ENCODE results near the gene FGFR4.

FGFR4 gene

DNA sequence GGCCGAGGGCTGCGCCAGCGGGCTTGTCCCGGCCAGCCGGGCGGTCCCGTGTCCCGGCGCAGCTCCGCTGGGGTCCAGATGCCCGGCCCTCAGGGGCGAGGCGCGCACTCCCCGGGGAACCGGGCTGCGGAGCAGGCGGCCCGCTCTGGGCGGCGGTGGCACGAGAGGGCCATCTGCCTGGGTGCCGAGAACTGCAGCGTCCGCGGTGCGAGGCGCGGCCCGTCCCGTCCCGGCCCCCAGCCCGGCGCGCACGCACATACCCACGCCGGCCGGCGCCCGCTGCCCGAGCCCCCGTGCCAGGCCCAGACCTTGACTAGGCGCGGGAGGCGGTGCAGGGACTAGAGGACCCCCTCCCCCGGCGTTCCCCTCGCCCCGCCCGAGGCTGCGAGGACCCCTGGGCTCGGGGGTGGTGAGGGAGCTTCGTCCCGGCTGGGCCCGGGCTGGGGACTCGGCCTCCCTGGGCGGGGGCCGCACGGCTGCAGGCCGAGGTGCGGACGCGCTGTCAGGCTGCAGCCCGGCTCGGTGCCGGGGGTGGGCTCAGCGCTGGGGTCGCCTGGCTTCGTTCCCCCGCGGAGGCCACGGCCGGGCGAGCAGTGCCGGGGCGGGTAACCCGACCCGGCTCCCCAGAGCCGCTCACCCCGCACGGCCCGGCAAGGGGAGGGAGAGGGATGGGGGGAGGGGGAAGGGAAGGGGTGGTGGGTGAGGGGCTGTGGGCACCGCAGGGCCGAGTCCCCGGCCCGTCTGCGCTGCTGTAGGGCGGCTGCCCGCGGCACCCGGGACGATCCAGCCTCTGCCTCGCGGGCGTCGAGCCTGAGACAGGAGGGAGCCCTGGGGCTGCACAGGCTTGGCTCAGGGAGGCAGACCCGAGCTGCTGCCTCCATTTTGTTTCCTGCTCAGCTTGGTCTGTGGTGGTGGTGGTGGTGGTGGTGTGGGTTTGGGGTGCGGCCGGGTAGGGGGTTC, 45.7 kb downstream of the FGFR4 start:
- DNase-seq: no peak

DNA sequence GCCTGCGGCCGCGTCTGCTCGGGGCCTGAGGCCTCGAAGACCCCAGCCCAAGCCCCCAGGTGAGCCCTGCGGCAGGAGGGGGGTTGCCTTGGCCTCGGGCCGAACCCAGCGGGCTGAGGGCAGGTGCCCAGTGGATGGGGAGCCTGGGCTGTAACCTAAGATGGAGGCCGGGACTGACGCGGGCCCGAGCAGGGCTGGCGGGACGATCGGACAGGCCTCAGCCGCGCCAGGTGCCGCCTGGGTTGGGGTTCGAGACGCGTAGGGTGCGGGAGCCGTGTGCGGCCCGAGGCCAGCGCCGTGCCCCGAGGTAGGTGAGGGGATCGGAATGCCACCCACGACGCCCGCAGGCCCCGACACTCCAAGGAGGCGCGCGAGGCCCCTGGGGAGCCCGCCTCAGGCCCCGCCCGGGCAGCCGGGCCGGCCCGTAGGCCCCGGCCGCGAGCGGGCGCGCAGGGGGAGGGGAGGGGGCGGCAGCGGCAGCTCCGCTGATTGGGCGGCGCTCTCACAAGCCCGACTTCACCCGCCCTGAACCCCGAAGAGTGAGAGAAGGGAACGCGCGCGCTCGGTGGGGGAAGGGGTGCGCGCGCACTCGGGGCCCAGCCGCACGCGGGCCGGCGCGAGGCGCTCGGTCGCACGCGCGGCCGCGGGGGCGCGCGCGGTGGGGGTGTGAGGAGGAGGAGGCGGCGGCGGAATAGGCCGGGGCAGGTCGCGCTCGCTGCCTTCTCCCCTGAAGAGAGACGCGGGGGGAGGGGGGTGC, 46.6 kb downstream of the FGFR4 start, which contains the start of gene NSD1:
Gene NSD1, plus strand, starts transcription at position 678 of the 757 bp plus-strand sequence. CDS start 1,331 bp downstream, outside the sequence.
- DNase-seq: no peak

DNA sequence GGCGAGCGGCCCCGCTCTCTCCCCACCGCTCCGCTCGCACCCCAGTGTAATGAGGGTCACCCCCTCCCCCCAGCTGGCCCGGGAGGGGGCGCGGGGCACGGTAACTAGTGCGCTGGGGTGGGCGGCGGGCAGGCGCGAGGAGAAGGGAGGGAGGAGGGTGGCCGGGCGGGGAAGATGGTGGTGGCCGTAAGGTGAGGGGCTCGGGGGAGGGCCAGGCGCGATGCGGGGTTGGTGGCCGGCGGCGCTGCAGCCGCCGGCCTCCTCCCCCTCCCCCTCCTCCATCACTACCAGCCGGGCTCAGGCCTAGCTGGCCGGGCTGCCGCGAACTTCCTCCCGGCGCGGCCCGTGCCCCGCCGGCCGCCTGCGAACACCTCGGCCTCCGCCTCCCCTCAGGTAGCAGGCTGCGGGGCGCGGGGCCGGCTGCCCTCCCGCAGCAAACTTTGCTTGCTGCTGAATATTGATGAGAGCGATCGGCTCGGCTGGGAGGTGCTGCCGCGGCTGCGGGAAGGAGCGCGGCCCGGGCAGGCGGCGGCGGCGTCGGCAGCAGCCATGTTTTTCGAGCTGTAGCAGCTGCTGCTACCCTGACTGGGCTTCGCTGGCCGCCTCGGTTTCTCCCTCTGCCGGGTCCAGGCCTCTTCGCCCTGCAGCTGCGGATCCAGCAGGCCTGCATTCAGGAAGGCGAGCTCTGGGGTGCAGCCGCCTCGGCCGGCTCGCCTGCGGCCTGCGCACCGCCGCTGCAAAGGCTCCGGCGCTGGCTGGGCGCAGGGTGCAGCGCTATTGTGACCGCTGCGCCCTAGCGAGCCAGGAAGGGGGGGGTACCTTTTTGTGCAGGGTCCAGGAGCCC, 47.4 kb downstream of the FGFR4 start:
- DNase-seq: no peak

DNA sequence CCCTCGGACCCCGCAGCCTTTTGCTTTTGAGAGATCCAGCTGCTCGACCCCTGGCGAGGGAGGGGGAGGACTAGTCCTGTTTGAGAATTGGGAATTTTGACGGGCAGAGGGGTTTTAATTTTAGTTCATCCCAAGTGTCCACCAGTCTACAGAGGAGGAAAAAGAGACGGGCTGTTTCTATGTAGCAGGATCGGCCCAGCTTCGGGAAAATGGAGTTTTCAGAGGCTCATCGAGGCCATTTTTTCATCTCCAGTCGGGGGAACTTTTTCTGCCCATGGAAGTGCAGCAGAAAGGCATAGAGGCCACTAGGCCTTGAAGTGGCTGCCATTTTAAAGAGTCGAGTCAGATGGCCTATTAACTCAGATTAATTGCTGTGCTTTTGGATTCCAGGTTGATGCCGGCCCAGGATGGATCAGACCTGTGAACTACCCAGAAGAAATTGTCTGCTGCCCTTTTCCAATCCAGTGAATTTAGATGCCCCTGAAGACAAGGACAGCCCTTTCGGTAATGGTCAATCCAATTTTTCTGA, 48.0 kb downstream of the FGFR4 start:
- no peak for DNase-seq

DNA sequence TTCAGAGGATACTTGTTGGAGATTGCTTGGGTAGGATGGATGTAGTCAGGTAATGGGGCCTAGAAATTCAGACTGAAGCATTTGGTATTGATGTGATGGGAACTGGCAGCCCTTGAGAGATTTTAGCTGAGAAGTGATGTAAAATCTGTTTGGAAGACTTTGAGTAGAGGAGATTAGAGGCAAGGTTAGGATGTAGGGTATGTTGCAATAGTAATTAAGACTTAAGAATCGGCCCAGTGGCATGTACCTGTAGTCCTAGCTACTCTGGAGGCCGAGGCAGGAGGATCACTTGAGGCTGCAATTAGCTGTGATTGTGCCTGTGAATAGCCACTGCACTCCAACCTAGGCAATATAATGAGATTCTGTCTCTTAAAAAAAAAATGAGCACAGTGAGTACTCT, 53.6 kb downstream of the FGFR4 start:
- no peak for DNase-seq

DNA sequence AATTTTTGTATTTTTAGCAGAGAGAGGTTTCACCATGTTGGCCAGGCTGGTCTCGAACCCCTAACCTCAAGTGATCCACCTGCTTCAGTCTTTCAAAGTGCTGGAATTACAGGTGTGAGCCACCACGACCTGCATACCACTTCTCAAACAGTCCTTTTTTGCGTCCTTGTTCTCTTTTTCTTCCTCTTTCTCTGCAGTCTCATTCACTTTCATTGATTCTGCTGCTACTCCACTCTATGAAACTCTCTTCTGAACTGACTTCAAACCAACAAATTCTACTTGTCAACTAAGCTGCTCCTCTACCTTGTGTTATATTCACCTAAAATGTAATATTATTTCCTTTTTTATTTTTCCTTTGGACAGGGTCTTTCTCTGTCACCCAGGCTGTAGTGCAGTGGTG, 54.8 kb downstream of the FGFR4 start:
- no peak for DNase-seq

DNA sequence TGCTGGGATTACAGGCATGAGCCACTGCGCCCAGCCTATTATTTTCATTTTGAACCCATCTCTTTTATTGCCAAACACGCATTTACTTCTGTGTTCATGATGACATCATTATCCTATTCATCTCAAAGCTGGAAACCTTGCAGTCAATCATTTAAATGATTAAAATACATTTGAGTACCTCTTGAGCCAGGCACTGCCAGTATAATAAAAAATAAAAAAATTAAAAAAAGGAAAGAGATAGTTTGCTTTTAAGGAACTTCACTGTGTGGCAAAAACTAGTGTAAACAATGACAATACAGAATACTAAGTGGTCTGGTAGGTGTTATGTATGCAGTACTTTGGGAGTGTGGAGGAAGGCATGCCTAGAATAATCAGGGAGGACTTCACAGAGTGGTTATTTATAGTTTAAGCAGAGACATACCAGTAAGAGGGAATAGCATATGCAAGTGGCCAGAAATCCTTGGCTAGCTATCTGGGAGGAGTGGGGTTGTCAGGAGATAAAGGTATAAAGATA, 55.4 kb downstream of the FGFR4 start:
- no peak for DNase-seq

DNA sequence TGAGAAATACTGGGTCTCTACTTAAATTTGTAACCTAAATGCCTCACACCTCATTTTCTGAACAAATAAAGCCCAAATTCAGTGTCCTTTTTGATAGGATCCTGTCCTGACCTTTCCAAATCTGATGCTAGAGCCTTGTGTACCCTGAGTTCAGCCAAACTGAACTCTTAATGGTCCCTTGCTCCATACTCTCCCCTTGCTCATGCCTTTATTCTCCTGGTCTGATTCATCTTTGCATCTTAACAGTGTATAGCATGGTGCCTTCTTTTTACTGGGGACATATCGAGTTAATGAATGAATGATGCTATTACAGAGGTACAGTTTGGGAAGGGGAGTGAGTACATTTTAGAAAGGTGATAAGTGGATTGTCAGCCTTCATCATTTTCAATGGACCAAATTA, 56.1 kb downstream of the FGFR4 start:
- no peak for DNase-seq

DNA sequence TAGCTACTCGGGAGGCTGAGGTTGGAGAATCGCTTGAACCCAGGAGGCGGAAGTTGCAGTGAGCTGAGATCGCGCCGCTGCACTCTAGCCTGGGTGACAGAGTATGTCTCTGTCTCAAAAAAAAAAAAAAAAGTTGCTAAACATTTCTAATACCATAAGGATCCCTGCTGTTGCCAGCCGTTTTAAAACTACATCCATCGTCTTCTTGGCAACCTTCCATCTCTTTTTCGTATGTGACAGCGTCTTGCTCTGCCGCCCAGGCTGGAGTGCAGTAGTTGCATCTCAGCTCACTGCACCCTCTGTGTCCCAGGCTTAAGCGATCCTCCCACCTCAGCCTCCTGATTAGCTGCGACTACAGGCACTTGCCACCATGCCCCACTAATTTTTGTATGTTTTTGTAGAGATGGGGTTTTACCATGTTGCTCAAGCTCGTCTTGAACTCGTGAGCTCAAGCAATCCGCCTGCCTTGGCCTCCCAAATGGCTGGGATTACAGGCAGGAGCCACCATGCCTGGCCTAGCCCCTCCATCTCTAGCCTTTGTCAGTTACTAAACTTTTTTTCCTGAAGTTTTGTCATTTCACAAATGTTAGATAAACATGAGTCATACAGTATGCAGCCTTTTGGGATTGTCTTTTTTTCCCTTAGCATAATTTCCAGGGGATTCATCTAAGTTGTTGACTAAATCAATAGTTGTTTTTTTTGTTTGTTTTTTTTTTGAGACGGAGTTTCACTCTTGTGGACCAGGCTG, 60.4 kb downstream of the FGFR4 start:
- DNase-seq: no peak

Measured in NCI-H446 treated with DMSO at 0.1 percent for 48 hours (cell line).